ENCODE measurements around the gene CZIB.

- TF ChIP-seq, protein P1, sequence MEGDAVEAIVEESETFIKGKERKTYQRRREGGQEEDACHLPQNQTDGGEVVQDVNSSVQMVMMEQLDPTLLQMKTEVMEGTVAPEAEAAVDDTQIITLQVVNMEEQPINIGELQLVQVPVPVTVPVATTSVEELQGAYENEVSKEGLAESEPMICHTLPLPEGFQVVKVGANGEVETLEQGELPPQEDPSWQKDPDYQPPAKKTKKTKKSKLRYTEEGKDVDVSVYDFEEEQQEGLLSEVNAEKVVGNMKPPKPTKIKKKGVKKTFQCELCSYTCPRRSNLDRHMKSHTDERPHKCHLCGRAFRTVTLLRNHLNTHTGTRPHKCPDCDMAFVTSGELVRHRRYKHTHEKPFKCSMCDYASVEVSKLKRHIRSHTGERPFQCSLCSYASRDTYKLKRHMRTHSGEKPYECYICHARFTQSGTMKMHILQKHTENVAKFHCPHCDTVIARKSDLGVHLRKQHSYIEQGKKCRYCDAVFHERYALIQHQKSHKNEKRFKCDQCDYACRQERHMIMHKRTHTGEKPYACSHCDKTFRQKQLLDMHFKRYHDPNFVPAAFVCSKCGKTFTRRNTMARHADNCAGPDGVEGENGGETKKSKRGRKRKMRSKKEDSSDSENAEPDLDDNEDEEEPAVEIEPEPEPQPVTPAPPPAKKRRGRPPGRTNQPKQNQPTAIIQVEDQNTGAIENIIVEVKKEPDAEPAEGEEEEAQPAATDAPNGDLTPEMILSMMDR (IDR thresholded peaks at IDR 0.05; ENCODE audit: low read depth, low read length), result no peak
- TF ChIP-seq EZH2phosphoT487 (IDR thresholded peaks at IDR 0.05; ENCODE audit: low read depth), result no peak
Observed at GRCh38 chr1:53186533-53186932, 33.9 kb downstream of the CZIB start.
